HepG2 (cell line): ENCODE measurements around the gene CKAP2L. TPM values are rescaled to one million over a fixed set of nuclear protein-coding genes. Genes with fewer than 3 reads are reported as not detected.

Experiments used
- ATAC-seq: fragments of 200-7000 bp; cut with Tn5 transposase; 3 replicates; pipeline ENCODE4 v1.9.1; 2020; ENCODE audit warnings: mild to moderate bottlenecking, moderate library complexity
- BruUV-seq: library from RNA; stranded (reverse); fragments of 400-500 nt; replicated peaks from 2 replicates; lab custom pipeline; 2021; lab: Mats Ljungman, UMichigan
- CTCF ChIA-PET: fragments of 300-600 bp; formaldehyde crosslinking; extraction: SDS; loops from one replicate; lab custom pipeline; 2021; ENCODE audit warnings: low total read pairs, inconsistent platforms, low intra/inter-chr PET ratio; lab: Yijun Ruan, JAX
- POLR2A ChIA-PET: fragments of 350-600 bp; sonication (Branson Sonifier 250); formaldehyde crosslinking; loops from one replicate; lab custom pipeline; 2020; ENCODE audit warnings: antibody characterized with exemption, inconsistent platforms; lab: Yijun Ruan, JAX
- DNase-seq: peaks from one replicate; pipeline ENCODE4 v3.0.0-alpha.2; 2015; ENCODE audit warnings: low spot score
- FAIRE-seq: peaks from 3 replicates; lab custom pipeline; 2011; peaks lifted over from hg19 to GRCh38; lab: Jason Lieb, UNC
- H2AFZ ChIP-seq: one replicate; pipeline ENCODE4 v1.6.1; 2011; ENCODE audit warnings: low read length, inconsistent platforms
- H3K27ac ChIP-seq: fragments of 300-600 bp; 3 replicates; pipeline ENCODE4 v1.8.0; 2011; ENCODE audit warnings: mixed run types, mild to moderate bottlenecking, mixed read lengths, low read length, inconsistent platforms; ENCODE audit not compliant: insufficient read depth; ENCODE audit errors: extremely low read length
- H3K27me3 ChIP-seq, 2 experiments: fragments of 200-600 bp in 1 of 2; 2 replicates in 1 of 2; 3 replicates in 1 of 2; pipeline versions ENCODE4 v1.6.0 to v1.8.0; 2011; ENCODE audit warnings: low read length in 2 of 2, mild to moderate bottlenecking in 2 of 2, moderate library complexity in 2 of 2, inconsistent platforms in 1 of 2; ENCODE audit not compliant: insufficient read depth in 2 of 2, control insufficient read depth in 1 of 2
- H3K36me3 ChIP-seq, 2 experiments: fragments of 200-600 bp in 1 of 2; replicated peaks in 1 of 2; 2 replicates in 1 of 2; 3 replicates in 1 of 2; pipeline versions ENCODE4 v1.5.1 to v1.8.0; 2011; ENCODE audit warnings: low read length in 2 of 2, inconsistent platforms in 1 of 2; ENCODE audit not compliant: insufficient read depth in 2 of 2, control insufficient read depth in 1 of 2
- H3K4me1 ChIP-seq: 2 replicates; pipeline ENCODE4 v1.5.1; 2012; ENCODE audit warnings: low read length, inconsistent platforms; ENCODE audit not compliant: insufficient read depth
- H3K4me2 ChIP-seq: 2 replicates; pipeline ENCODE4 v1.6.0; 2011; ENCODE audit warnings: low read depth, low read length, inconsistent platforms
- H3K4me3 ChIP-seq, 3 experiments: fragments of 200-600 bp in 1 of 3; sonication (generic), shearing (Covaris generic) in 1 of 3; replicated peaks in 1 of 3; 2 replicates each; pipeline ENCODE4 v1.5.1; 2011 to 2016; ENCODE audit warnings: low read length in 3 of 3, inconsistent platforms in 2 of 3, low read depth in 2 of 3, mild to moderate bottlenecking in 2 of 3, control low read depth in 1 of 3, mixed read lengths in 1 of 3; ENCODE audit not compliant: insufficient read depth in 1 of 3
- H3K79me2 ChIP-seq: one replicate; pipeline ENCODE4 v1.6.1; 2011; ENCODE audit warnings: low read length, inconsistent platforms; ENCODE audit not compliant: insufficient read depth
- H3K9ac ChIP-seq: 2 replicates; pipeline ENCODE4 v1.6.0; 2011; ENCODE audit warnings: mild to moderate bottlenecking, low read depth, low read length, inconsistent platforms; ENCODE audit not compliant: insufficient read depth
- H3K9me3 ChIP-seq: 2 replicates; pipeline ENCODE4 v1.5.1; 2012; ENCODE audit warnings: mild to moderate bottlenecking, low read length
- H4K20me1 ChIP-seq: 2 replicates; pipeline ENCODE4 v1.6.0; 2011; ENCODE audit warnings: inconsistent platforms, mild to moderate bottlenecking, low read length, moderate library complexity; ENCODE audit not compliant: insufficient read depth
- GTF2F1 ChIP-seq: fragments of 150-350 bp; IDR thresholded peaks from 2 replicates; pipeline ENCODE4 v1.6.1; 2014; ENCODE audit warnings: low read length
- HDAC1 ChIP-seq: sonication (generic); formaldehyde crosslinking; IDR thresholded peaks from 2 replicates; pipeline ENCODE4 v1.5.1; 2020; ENCODE audit warnings: mild to moderate bottlenecking, missing genetic modification reagents
- HNF4A ChIP-seq: sonication (generic); formaldehyde crosslinking; IDR thresholded peaks from 2 replicates; pipeline ENCODE4 v1.4.0; 2020; ENCODE audit warnings: missing genetic modification reagents
- HNF4G ChIP-seq, 2 experiments: sonication (generic) in 1 of 2; formaldehyde crosslinking in 1 of 2; IDR thresholded peaks; 2 replicates each; pipeline versions ENCODE4 v1.4.0 to v1.6.1; 2011 to 2020; ENCODE audit warnings: borderline replicate concordance in 2 of 2, low read depth in 2 of 2, mild to moderate bottlenecking in 2 of 2, low read length in 1 of 2, missing genetic modification reagents in 1 of 2, moderate library complexity in 1 of 2
- KDM3A ChIP-seq: IDR thresholded peaks from 2 replicates; pipeline ENCODE4 v1.6.1; 2018; ENCODE audit warnings: low read depth, missing compliant biosample characterization
- KLF11 ChIP-seq: IDR thresholded peaks from 2 replicates; pipeline ENCODE4 v1.6.1; 2016; ENCODE audit warnings: missing compliant biosample characterization
- MAFG ChIP-seq: sonication (generic); formaldehyde crosslinking; IDR thresholded peaks from 2 replicates; pipeline ENCODE4 v1.5.1; 2020; ENCODE audit warnings: mild to moderate bottlenecking, missing genetic modification reagents
- NKX3-1 ChIP-seq: sonication (generic); formaldehyde crosslinking; IDR thresholded peaks from 2 replicates; pipeline ENCODE4 v1.5.0; 2020; ENCODE audit warnings: missing genetic modification reagents
- RFXAP ChIP-seq: sonication (generic); formaldehyde crosslinking; IDR thresholded peaks from 2 replicates; pipeline ENCODE4 v1.4.0; 2020; ENCODE audit warnings: missing genetic modification reagents, borderline replicate concordance
- SPEN ChIP-seq: sonication (generic); formaldehyde crosslinking; IDR thresholded peaks from 2 replicates; pipeline ENCODE4 v1.5.1; 2020; ENCODE audit warnings: low read depth, mild to moderate bottlenecking, missing genetic modification reagents
- TOPORS ChIP-seq: sonication (generic); formaldehyde crosslinking; IDR thresholded peaks from 2 replicates; pipeline ENCODE4 v1.8.0; 2023; ENCODE audit warnings: mild to moderate bottlenecking, missing genetic modification reagents
- YY1 ChIP-seq: IDR thresholded peaks from 2 replicates; pipeline ENCODE4 v1.6.1; 2011; ENCODE audit warnings: low read length, low read depth, moderate library complexity, mild to moderate bottlenecking; ENCODE audit not compliant: insufficient read depth, insufficient replicate concordance
- ZBTB38 ChIP-seq: sonication (generic); formaldehyde crosslinking; IDR thresholded peaks from 2 replicates; pipeline ENCODE4 v1.5.1; 2020; ENCODE audit warnings: mild to moderate bottlenecking, missing genetic modification reagents
- ZNF292 ChIP-seq: sonication (generic); formaldehyde crosslinking; IDR thresholded peaks from 2 replicates; pipeline ENCODE4 v1.8.1; 2022; ENCODE audit warnings: mild to moderate bottlenecking, low read depth, missing genetic modification reagents, borderline replicate concordance
- ZNF446 ChIP-seq: sonication (generic); formaldehyde crosslinking; IDR thresholded peaks from 2 replicates; pipeline ENCODE4 v1.5.0; 2020; ENCODE audit warnings: mild to moderate bottlenecking, missing genetic modification reagents
- ZNF558 ChIP-seq: sonication (generic); formaldehyde crosslinking; IDR thresholded peaks from 2 replicates; pipeline ENCODE4 v1.9.0; 2022; ENCODE audit warnings: mild to moderate bottlenecking, missing genetic modification reagents, borderline replicate concordance
- ZNF570 ChIP-seq: sonication (generic); formaldehyde crosslinking; IDR thresholded peaks from 2 replicates; pipeline ENCODE4 v1.4.0; 2020; ENCODE audit warnings: mild to moderate bottlenecking, missing genetic modification reagents, borderline replicate concordance
- ZNF792 ChIP-seq: IDR thresholded peaks from 2 replicates; pipeline ENCODE4 v1.6.1; 2016
- WGBS: methylation state at CpG from one replicate; pipeline ENCODE4 v1.1.6; 2017; ENCODE audit warnings: low lambda C conversion rate; 5-methylcytosine and 5-hydroxymethylcytosine counted together
- in situ Hi-C: cut with HindIII; loops from 2 replicates; pipeline ENCODE4 v1.10.0; 2017; ENCODE audit warnings: low pct_unique_long_range_greater_than_20kb; ENCODE audit not compliant: extremely low pct_ligation_motif_present
- intact Hi-C: fragments of 100-400 bp; cut with micrococcal nuclease; formaldehyde crosslinking; loops from one replicate; pipeline ENCODE4 v1.10.0; 2022; ENCODE audit not compliant: unreplicated experiment
- polyA plus RNA-seq, 8 experiments: library from polyadenylated mRNA; depleted of rRNA in 3 of 8; stranded (reverse) in 7 of 8; unstranded in 1 of 8; fragments of >200 nt; fragmentation: Illumina TruSeq in 4 of 8; extraction: Trizol in 4 of 8; gene quantifications; 2 replicates each; pipeline versions ENCODE4 v1.2.1 to v1.2.3, GENCODE V29; 2011 to 2016; ENCODE audit warnings: low read depth in 4 of 8, missing spikeins in 1 of 8, mixed read lengths in 1 of 8; ENCODE audit not compliant: insufficient read depth in 1 of 8
- total RNA-seq, 5 experiments: library from RNA; depleted of rRNA; stranded (reverse); fragments of >200 nt; fragmentation: Illumina TruSeq; extraction: Trizol; gene quantifications; 2 replicates each; pipeline ENCODE4 v1.2.3, GENCODE V29; 2016; ENCODE audit warnings: low read depth in 1 of 5
- TF ChIP-seq, protein P1 (sequence below): sonication (generic); formaldehyde crosslinking; conservative IDR thresholded peaks from 2 replicates; pipeline ENCODE4 v1.8.0; 2022; ENCODE audit warnings: missing genetic modification reagents
- TF ChIP-seq, protein P2 (sequence below): sonication (generic); formaldehyde crosslinking; IDR thresholded peaks from 2 replicates; pipeline ENCODE4 v1.4.0; 2020; ENCODE audit warnings: mild to moderate bottlenecking, low read depth, missing genetic modification reagents

The CKAP2L gene
- total and polyA plus RNA-seq, 2 of the 13 experiments (the other 11 are each of a cell fraction or from before 2014, with no cell fraction given) = 7.1 to 9.5 TPM

GRCh38 chr2:112772911-112773475 lies 8.6 kb upstream of the CKAP2L start:
- H3K27me3 ChIP-seq = no peaks in the 10 kb centered on the region
- no peak overlapping the region for H3K4me3 ChIP-seq
- H3K4me2 ChIP-seq = no peak overlapping the region
- TF ChIP-seq ZNF558 (CRISPR knock-in tag) (no peak), ZBTB38 (CRISPR knock-in tag) (no peak), SPEN (CRISPR knock-in tag) (no peak), ZNF446 (CRISPR knock-in tag) (no peak), ZNF570 (no peak), YY1 (no peak), KDM3A (CRISPR knock-in tag) (no peak), ZNF292 (CRISPR knock-in tag) (no peak), KLF11 (CRISPR knock-in tag) (no peak), HDAC1 (CRISPR knock-in tag) (no peak), NKX3-1 (CRISPR knock-in tag) (no peak), HNF4G (IDR thresholded peaks at IDR 0.05; ENCODE audit: borderline replicate concordance, low read depth, low read length) (no peak), HNF4G (CRISPR knock-in tag; IDR thresholded peaks at IDR 0.05; ENCODE audit: borderline replicate concordance, low read depth) (no peak), GTF2F1 (no peak), ZNF792 (CRISPR knock-in tag) (no peak), TOPORS (CRISPR knock-in tag) (no peak), RFXAP (no peak), MAFG (CRISPR knock-in tag) (no peak), HNF4A (no peak)
- TF ChIP-seq, protein P1, sequence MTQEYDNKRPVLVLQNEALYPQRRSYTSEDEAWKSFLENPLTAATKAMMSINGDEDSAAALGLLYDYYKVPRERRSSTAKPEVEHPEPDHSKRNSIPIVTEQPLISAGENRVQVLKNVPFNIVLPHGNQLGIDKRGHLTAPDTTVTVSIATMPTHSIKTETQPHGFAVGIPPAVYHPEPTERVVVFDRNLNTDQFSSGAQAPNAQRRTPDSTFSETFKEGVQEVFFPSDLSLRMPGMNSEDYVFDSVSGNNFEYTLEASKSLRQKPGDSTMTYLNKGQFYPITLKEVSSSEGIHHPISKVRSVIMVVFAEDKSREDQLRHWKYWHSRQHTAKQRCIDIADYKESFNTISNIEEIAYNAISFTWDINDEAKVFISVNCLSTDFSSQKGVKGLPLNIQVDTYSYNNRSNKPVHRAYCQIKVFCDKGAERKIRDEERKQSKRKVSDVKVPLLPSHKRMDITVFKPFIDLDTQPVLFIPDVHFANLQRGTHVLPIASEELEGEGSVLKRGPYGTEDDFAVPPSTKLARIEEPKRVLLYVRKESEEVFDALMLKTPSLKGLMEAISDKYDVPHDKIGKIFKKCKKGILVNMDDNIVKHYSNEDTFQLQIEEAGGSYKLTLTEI = no peak
- TF ChIP-seq, protein P2, sequence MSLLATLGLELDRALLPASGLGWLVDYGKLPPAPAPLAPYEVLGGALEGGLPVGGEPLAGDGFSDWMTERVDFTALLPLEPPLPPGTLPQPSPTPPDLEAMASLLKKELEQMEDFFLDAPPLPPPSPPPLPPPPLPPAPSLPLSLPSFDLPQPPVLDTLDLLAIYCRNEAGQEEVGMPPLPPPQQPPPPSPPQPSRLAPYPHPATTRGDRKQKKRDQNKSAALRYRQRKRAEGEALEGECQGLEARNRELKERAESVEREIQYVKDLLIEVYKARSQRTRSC = no peak
- DNase-seq = no peak
- no peaks in the 10 kb centered on the region for H3K79me2 ChIP-seq
- CTCF ChIA-PET = no interaction called here
- no peak overlapping the region for H2AFZ ChIP-seq
- in situ Hi-C loops (no loop called here), intact Hi-C loops (no loop called here)
- no peak for ATAC-seq
- 57% methylated on average over 2 of the region's 2 CpGs for WGBS
- POLR2A ChIA-PET = no interaction called here
- no peak overlapping the region for H3K9ac ChIP-seq
- H3K27ac ChIP-seq = no peak overlapping the region
- no peaks in the 10 kb centered on the region for H4K20me1 ChIP-seq
- no peak for FAIRE-seq
- no peaks in the 10 kb centered on the region for H3K36me3 ChIP-seq
- H3K4me1 ChIP-seq = peaks cover 9% of the 10 kb centered on the region
- no peaks in the 10 kb centered on the region for H3K9me3 ChIP-seq
- no TSS peak for BruUV-seq
